ENCODE data around the gene MAFF. TPM values are rescaled to one million over a fixed set of nuclear protein-coding genes. Genes with fewer than 3 reads are reported as not detected.
A peak's percentile ranks its signal among the peaks of the same experiment; 100 is the strongest.

MAFF gene
- total RNA-seq, 1 experiment from 2014 or later, result 26.0 TPM

DNA sequence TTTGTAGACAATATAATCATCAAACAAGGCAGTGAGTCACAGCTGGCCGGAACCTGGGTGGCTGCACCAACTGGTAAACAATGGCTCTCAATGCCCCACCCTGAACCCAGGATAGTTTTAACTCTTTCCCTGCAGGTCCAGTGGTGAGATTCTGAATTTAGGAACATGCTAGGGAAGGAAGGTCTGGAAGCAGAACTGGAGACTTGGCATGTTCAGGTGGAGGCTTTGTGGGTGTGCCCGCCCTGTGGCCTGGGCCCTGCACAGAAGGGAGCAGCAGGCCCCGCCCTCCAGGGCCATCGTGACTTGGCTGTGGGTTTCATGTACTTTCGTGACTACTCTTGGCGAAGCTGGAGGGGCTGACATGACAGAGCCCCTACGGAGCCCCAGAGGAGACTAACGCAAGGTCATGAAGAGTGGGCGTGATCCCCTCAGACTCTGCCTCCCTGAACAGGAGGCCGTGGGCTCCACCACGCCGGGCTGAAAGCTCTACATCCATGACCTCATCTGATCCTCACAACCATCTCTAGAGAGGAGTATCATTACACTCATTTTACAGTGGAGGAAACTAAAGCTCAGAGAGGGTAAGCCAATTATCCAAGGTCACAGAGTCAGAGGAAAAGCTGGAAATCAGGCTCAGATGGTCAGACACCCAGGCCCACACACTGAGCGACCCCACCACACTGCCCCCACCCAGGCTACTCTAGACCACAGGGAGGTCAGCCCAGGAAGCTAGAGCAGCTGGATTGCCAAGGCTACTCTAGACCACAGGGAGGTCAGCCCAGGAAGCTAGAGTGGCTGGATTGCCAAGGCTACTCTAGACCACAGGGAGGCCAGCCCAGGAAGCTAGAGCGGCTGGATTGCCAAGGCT lies 27.3 kb downstream of the MAFF start (continued):
- TF ChIP-seq, protein P1, sequence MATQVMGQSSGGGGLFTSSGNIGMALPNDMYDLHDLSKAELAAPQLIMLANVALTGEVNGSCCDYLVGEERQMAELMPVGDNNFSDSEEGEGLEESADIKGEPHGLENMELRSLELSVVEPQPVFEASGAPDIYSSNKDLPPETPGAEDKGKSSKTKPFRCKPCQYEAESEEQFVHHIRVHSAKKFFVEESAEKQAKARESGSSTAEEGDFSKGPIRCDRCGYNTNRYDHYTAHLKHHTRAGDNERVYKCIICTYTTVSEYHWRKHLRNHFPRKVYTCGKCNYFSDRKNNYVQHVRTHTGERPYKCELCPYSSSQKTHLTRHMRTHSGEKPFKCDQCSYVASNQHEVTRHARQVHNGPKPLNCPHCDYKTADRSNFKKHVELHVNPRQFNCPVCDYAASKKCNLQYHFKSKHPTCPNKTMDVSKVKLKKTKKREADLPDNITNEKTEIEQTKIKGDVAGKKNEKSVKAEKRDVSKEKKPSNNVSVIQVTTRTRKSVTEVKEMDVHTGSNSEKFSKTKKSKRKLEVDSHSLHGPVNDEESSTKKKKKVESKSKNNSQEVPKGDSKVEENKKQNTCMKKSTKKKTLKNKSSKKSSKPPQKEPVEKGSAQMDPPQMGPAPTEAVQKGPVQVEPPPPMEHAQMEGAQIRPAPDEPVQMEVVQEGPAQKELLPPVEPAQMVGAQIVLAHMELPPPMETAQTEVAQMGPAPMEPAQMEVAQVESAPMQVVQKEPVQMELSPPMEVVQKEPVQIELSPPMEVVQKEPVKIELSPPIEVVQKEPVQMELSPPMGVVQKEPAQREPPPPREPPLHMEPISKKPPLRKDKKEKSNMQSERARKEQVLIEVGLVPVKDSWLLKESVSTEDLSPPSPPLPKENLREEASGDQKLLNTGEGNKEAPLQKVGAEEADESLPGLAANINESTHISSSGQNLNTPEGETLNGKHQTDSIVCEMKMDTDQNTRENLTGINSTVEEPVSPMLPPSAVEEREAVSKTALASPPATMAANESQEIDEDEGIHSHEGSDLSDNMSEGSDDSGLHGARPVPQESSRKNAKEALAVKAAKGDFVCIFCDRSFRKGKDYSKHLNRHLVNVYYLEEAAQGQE (IDR thresholded peaks at IDR 0.05; ENCODE audit: low read depth), result no peak
- TF ChIP-seq EZH2 (IDR thresholded peaks at IDR 0.05) (no peak), ZFX (IDR thresholded peaks at IDR 0.05) (no peak), POLR2A (IDR thresholded peaks at IDR 0.05; ENCODE audit: borderline replicate concordance, extremely low read depth, insufficient read depth, insufficient read length) (no peak)

DNA sequence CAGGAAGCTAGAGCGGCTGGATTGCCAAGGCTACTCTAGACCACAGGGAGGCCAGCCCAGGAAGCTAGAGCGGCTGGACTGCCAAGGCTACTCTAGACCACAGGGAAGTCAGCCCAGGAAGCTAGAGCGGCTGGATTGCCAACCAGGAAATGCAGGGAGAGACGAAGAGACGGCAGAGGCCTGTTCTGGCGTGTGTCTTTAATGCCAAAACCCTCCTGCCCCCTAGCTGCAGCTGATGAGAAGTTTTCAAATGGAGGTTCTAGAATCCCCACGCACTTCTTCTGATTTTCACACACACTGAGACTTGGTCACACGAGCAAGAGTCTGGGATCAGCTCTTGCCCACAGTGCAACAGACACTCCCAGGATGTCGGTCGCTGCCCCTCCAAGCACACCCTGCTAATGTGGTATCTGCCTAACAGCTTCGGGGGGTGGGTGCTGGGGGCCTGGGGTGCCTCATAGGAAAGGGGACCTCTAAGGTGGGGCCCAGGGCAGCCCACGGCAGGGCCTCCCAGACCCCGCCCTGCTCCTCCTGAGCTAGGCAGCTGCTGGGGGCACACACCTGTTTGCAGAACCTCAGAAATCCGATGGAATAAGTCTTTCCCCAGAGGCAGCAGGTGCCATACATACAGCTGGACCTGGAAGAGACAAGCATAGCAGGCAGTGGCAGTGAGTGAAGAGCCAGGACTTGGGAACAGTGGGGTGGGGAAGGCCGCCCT lies 28.5 kb downstream of the MAFF start:
- Histone ChIP-seq H3K9me3 (ENCODE audit: control insufficient read depth in 1 of 2, insufficient read depth in 1 of 2, low read depth in 1 of 2, low read length in 2 of 2) (no peaks in the 10 kb centered on the region), H3K9me2 (ENCODE audit: insufficient read depth) (no peaks in the 10 kb centered on the region), H3K27me3 (ENCODE audit: insufficient read depth, low read length) (no peaks in the 10 kb centered on the region), H3K36me3 (ENCODE audit: control insufficient read depth in 1 of 2, insufficient read depth in 2 of 2, low read length in 2 of 2) (peaks cover 12 to 31% of the 10 kb centered on the region in 2 experiments; a peak in 3 of 4 replicates), H3K4me3 (replicated peaks in 1 of 2; ENCODE audit: low read depth in 1 of 2, low read length in 2 of 2) (no peak overlapping the region), H3K4me2 (ENCODE audit: low read length) (peak overlapping the region; percentile 28; the same call in 1 of the 2 replicates), H3K79me2 (ENCODE audit: insufficient read depth, low read length) (no peaks in the 10 kb centered on the region), H4K20me1 (ENCODE audit: insufficient read depth) (no peaks in the 10 kb centered on the region), H3K4me1 (ENCODE audit: control insufficient read depth in 1 of 2, insufficient read depth in 2 of 2, low read length in 2 of 2) (peaks cover 22 to 28% of the 10 kb centered on the region in 2 experiments), H3K27ac (ENCODE audit: low read depth, low read length) (peak overlapping the region; percentile 60), H3K9ac (ENCODE audit: low read length) (no peak overlapping the region; the same call in 1 of the 2 replicates), H2AFZ (ENCODE audit: low read depth, low read length, poor library complexity, severe bottlenecking) (no peak overlapping the region)
- POLR2A ChIA-PET, result interaction anchor here (0.8 to 2.2 kb wide), 2 partner anchors 10 to 32 kb away, joined by 3 to 8 read pairs; no protein-coding TSS in a partner anchor
- RAD21 ChIA-PET (ENCODE audit: low non-redundant PET in 1 of 2, low total read pairs in 2 of 2, uncharacterized antibody in 2 of 2, unreplicated experiment in 2 of 2), result interaction anchor here (0.7 to 1.8 kb wide), 6 partner anchors 116 to 178 kb away, joined by 3 to 5 read pairs (median 4); no protein-coding TSS in a partner anchor
- CTCF ChIA-PET, result interaction anchor here (1.0 to 2.2 kb wide), 6 partner anchors 12 to 178 kb away, joined by 3 to 12 read pairs (median 6); no protein-coding TSS in a partner anchor
- peak; percentile 35 for ATAC-seq
- no TSS peak for BruUV-seq (replicated peaks)
- no peak for DNase-seq (ENCODE audit: low read depth, low spot score)
- intact Hi-C loops (cut with micrococcal nuclease), result no loop called here
- TF ChIP-seq POLR2AphosphoS5 (IDR thresholded peaks at IDR 0.05; ENCODE audit: low read depth, low read length), result no peak
- TF ChIP-seq RAD21 (IDR thresholded peaks at IDR 0.05; ENCODE audit: low read depth), result peak; percentile 76
- TF ChIP-seq EGR1 (IDR thresholded peaks at IDR 0.05; ENCODE audit: low read depth), result no peak
- TF ChIP-seq SRF (IDR thresholded peaks at IDR 0.05; ENCODE audit: low read depth), result no peak
- TF ChIP-seq CBX3 (IDR thresholded peaks at IDR 0.05; ENCODE audit: low read depth), result no peak
- no peak for TF ChIP-seq EZH2 (IDR thresholded peaks at IDR 0.05)
- TF ChIP-seq, protein P2, sequence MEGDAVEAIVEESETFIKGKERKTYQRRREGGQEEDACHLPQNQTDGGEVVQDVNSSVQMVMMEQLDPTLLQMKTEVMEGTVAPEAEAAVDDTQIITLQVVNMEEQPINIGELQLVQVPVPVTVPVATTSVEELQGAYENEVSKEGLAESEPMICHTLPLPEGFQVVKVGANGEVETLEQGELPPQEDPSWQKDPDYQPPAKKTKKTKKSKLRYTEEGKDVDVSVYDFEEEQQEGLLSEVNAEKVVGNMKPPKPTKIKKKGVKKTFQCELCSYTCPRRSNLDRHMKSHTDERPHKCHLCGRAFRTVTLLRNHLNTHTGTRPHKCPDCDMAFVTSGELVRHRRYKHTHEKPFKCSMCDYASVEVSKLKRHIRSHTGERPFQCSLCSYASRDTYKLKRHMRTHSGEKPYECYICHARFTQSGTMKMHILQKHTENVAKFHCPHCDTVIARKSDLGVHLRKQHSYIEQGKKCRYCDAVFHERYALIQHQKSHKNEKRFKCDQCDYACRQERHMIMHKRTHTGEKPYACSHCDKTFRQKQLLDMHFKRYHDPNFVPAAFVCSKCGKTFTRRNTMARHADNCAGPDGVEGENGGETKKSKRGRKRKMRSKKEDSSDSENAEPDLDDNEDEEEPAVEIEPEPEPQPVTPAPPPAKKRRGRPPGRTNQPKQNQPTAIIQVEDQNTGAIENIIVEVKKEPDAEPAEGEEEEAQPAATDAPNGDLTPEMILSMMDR (IDR thresholded peaks at IDR 0.05 in 2 of 3, conservative IDR thresholded peaks at IDR 0.05 in 1 of 3; ENCODE audit: borderline replicate concordance in 1 of 3, insufficient read depth in 1 of 3, low read depth in 2 of 3, low read length in 2 of 3), result peak; percentile 52 to 59 (median 54); a peak in 5 of 6 replicates
- TF ChIP-seq TCF7L2 (IDR thresholded peaks at IDR 0.05; ENCODE audit: borderline replicate concordance, extremely low read depth, insufficient read depth, insufficient read length), result no peak
- no peak for TF ChIP-seq ZFX (IDR thresholded peaks at IDR 0.05)
- TF ChIP-seq, protein P3, sequence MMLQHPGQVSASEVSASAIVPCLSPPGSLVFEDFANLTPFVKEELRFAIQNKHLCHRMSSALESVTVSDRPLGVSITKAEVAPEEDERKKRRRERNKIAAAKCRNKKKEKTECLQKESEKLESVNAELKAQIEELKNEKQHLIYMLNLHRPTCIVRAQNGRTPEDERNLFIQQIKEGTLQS (IDR thresholded peaks at IDR 0.05), result no peak
- TF ChIP-seq JUND (IDR thresholded peaks at IDR 0.05), result no peak
- TF ChIP-seq ZNF274 (IDR thresholded peaks at IDR 0.05; ENCODE audit: low read depth, low read length), result no peak
- no peak for TF ChIP-seq CEBPB (IDR thresholded peaks at IDR 0.05; ENCODE audit: low read depth)
- no peak for TF ChIP-seq EZH2phosphoT487 (IDR thresholded peaks at IDR 0.05; ENCODE audit: borderline replicate concordance)
